IPS-20b (cell line): ENCODE results near the gene ALDH1B1.

Experiments
- H3K27ac ChIP-seq: one replicate; pipeline ENCODE4 v1.5.1; 2013; ENCODE audit warnings: low read length
- H3K27me3 ChIP-seq: 2 replicates; pipeline ENCODE4 v1.6.1; 2013; ENCODE audit warnings: mild to moderate bottlenecking, low read length, inconsistent platforms; ENCODE audit not compliant: insufficient read depth
- H3K36me3 ChIP-seq: 2 replicates; pipeline ENCODE4 v1.6.1; 2013; ENCODE audit warnings: low read depth, mild to moderate bottlenecking, inconsistent platforms, low read length, moderate library complexity; ENCODE audit not compliant: insufficient read depth
- H3K4me1 ChIP-seq: 2 replicates; pipeline ENCODE4 v1.6.1; 2013; ENCODE audit warnings: mild to moderate bottlenecking, control low read depth, inconsistent platforms, low read length, moderate library complexity; ENCODE audit not compliant: insufficient read depth
- H3K4me3 ChIP-seq: 2 replicates; pipeline ENCODE4 v1.5.1; 2013; ENCODE audit warnings: mild to moderate bottlenecking, low read length, inconsistent platforms
- H3K9ac ChIP-seq: 2 replicates; pipeline ENCODE4 v1.6.1; 2013; ENCODE audit warnings: low read depth, mild to moderate bottlenecking, inconsistent platforms, low read length, moderate library complexity
- H3K9me3 ChIP-seq: 2 replicates; pipeline ENCODE4 v1.6.1; 2013; ENCODE audit warnings: mild to moderate bottlenecking, low read depth, low read length, inconsistent platforms; ENCODE audit not compliant: insufficient read depth

Gene ALDH1B1

GRCh38 chr9:38406476-38407186 lies 14.1 kb downstream of the ALDH1B1 start:
- Histone ChIP-seq H3K36me3 (peaks cover 29% of the 10 kb centered on the region; the same call in 1 of the 2 replicates), H3K9ac (no peak overlapping the region), H3K4me1 (no peaks in the 10 kb centered on the region), H3K27me3 (no peaks in the 10 kb centered on the region), H3K27ac (no peak overlapping the region), H3K4me3 (no peak overlapping the region), H3K9me3 (no peaks in the 10 kb centered on the region)

- Histone ChIP-seq H3K4me1 (no peaks in the 10 kb centered on the region), H3K9ac (no peak overlapping the region), H3K27ac (no peak overlapping the region), H3K27me3 (no peaks in the 10 kb centered on the region), H3K4me3 (no peak overlapping the region), H3K9me3 (no peaks in the 10 kb centered on the region), H3K36me3 (peaks cover 29% of the 10 kb centered on the region; the same call in 1 of the 2 replicates)
These were observed 16.2 kb downstream of the ALDH1B1 start for GRCh38 chr9:38408719-38409118.

GRCh38 chr9:38412751-38413150 lies 20.2 kb downstream of the ALDH1B1 start:
- peaks cover 20% of the 10 kb centered on the region; the same call in 1 of the 2 replicates for H3K36me3 ChIP-seq
- no peak overlapping the region for H3K9ac ChIP-seq
- H3K4me3 ChIP-seq, result no peak overlapping the region
- no peaks in the 10 kb centered on the region for H3K4me1 ChIP-seq
- H3K27ac ChIP-seq, result no peak overlapping the region
- H3K9me3 ChIP-seq, result no peaks in the 10 kb centered on the region
- H3K27me3 ChIP-seq, result no peaks in the 10 kb centered on the region

GRCh38 chr9:38413283-38413682 lies 20.8 kb downstream of the ALDH1B1 start:
- Histone ChIP-seq H3K9ac (no peak overlapping the region), H3K4me1 (no peaks in the 10 kb centered on the region), H3K4me3 (no peak overlapping the region), H3K9me3 (no peaks in the 10 kb centered on the region), H3K27me3 (no peaks in the 10 kb centered on the region), H3K27ac (no peak overlapping the region), H3K36me3 (peaks cover 20% of the 10 kb centered on the region; the same call in 1 of the 2 replicates)

GRCh38 chr9:38414040-38414723 lies 21.7 kb downstream of the ALDH1B1 start:
- H3K4me1 ChIP-seq, result peaks cover 6% of the 10 kb centered on the region; the same call in 1 of the 2 replicates
- H3K9me3 ChIP-seq, result no peaks in the 10 kb centered on the region
- peaks cover 12% of the 10 kb centered on the region; the same call in 1 of the 2 replicates for H3K36me3 ChIP-seq
- no peak overlapping the region for H3K9ac ChIP-seq
- no peaks in the 10 kb centered on the region for H3K27me3 ChIP-seq
- H3K27ac ChIP-seq, result no peak overlapping the region
- no peak overlapping the region for H3K4me3 ChIP-seq

GRCh38 chr9:38415856-38416255 lies 23.4 kb downstream of the ALDH1B1 start:
- Histone ChIP-seq H3K4me1 (peaks cover 7% of the 10 kb centered on the region), H3K36me3 (peaks cover 6% of the 10 kb centered on the region; the same call in 1 of the 2 replicates), H3K9ac (no peak overlapping the region), H3K27me3 (no peaks in the 10 kb centered on the region), H3K27ac (no peak overlapping the region), H3K9me3 (no peaks in the 10 kb centered on the region), H3K4me3 (no peak overlapping the region)

- Histone ChIP-seq H3K27ac (no peak overlapping the region), H3K4me3 (no peak overlapping the region), H3K4me1 (peaks cover 12% of the 10 kb centered on the region), H3K36me3 (no peaks in the 10 kb centered on the region; the same call in 1 of the 2 replicates), H3K9ac (no peak overlapping the region), H3K9me3 (no peaks in the 10 kb centered on the region), H3K27me3 (no peaks in the 10 kb centered on the region)
These were observed 24.0 kb downstream of the ALDH1B1 start for GRCh38 chr9:38416461-38416860.

GRCh38 chr9:38417003-38417945 lies 24.8 kb downstream of the ALDH1B1 start:
- peaks cover 20% of the 10 kb centered on the region for H3K4me1 ChIP-seq
- H3K36me3 ChIP-seq, result no peaks in the 10 kb centered on the region

GRCh38 chr9:38418366-38418765 lies 25.9 kb downstream of the ALDH1B1 start:
- Histone ChIP-seq H3K4me3 (no peak overlapping the region), H3K27me3 (peaks cover 12% of the 10 kb centered on the region), H3K9me3 (no peaks in the 10 kb centered on the region), H3K27ac (no peak overlapping the region), H3K36me3 (no peaks in the 10 kb centered on the region), H3K4me1 (peaks cover 27% of the 10 kb centered on the region), H3K9ac (no peak overlapping the region)

More at GRCh38 chr9:38417003-38417945, 24.8 kb downstream of the ALDH1B1 start:
- H3K4me3 ChIP-seq, result no peak overlapping the region
- peaks cover under 1% of the 10 kb centered on the region; the same call in 1 of the 2 replicates for H3K27me3 ChIP-seq
- H3K9ac ChIP-seq, result no peak overlapping the region
- H3K27ac ChIP-seq, result no peak overlapping the region
- H3K9me3 ChIP-seq, result no peaks in the 10 kb centered on the region

- no peaks in the 10 kb centered on the region for H3K36me3 ChIP-seq
- peaks cover 17% of the 10 kb centered on the region for H3K27me3 ChIP-seq
- no peak overlapping the region for H3K27ac ChIP-seq
- peaks cover 29% of the 10 kb centered on the region for H3K4me1 ChIP-seq
- no peak overlapping the region for H3K4me3 ChIP-seq
- no peaks in the 10 kb centered on the region for H3K9me3 ChIP-seq
- H3K9ac ChIP-seq, result no peak overlapping the region
These were observed 26.7 kb downstream of the ALDH1B1 start for GRCh38 chr9:38419181-38419580.

- H3K27me3 ChIP-seq, result peaks cover 41% of the 10 kb centered on the region
- H3K36me3 ChIP-seq, result no peaks in the 10 kb centered on the region
- H3K4me1 ChIP-seq, result peaks cover 29% of the 10 kb centered on the region
- H3K27ac ChIP-seq, result no peak overlapping the region
- H3K9me3 ChIP-seq, result no peaks in the 10 kb centered on the region
- no peak overlapping the region; the same call in 1 of the 2 replicates for H3K4me3 ChIP-seq
- H3K9ac ChIP-seq, result no peak overlapping the region; the same call in 1 of the 2 replicates
These were observed 29.2 kb downstream of the ALDH1B1 start for GRCh38 chr9:38421498-38422211.
